GM21390 (cell line): ENCODE measurements around the gene ATR.
"Not testable (repeated sequence)": the region's sequence is repeated elsewhere in the genome, so short reads cannot be mapped to it uniquely, and the experiment has no call there.

ENCODE experiments used
- ATAC-seq: cut with Tn5 transposase; IDR thresholded peaks from one replicate; pipeline ENCODE4 v1.9.1; 2021; ENCODE audit not compliant: unreplicated experiment

The ATR gene

DNA sequence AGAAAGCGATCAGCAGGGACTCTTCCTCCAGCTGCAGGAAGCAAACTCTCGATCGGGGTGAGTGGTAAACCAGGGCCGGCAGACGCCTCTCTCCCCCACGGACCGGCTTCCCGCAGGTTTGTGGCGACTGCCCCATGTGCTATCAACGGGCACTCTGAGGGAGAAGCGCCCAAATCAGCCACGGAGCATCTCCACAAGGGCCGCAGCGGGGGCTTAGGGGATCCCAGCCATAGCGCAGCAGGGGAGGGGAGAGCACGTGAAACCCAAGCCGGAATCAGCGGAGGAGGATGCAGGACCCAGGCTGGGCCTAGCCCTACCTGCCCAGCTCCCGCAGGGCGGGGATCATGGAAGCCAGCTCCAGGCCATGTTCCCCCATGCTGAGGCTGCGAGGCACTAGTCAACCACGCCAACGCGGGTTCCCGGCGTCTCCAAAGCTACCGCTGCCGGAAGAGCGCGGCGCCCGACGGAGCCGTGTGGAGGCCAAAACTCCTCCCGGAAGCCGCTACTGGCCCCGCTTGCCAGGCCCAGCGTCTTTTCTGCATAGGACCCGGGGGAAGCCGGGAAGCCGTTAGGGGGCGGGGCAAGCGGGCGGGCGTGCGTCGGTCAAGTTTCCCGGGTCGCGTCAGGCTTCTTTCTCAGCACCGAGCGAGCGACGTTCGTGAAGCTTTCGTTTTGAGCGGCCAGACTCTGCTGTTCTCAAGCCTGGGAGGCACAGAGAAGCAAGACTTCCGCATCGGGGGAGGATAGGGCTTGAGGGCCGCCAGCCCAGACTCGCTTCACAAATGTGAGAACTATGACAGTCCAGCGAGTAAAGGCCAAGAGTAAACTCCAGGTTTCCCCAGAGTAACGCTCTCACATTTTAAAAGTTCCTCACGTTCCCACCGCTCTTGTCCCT is at the start of gene ATR:
Gene ATR (minus strand): TSS at position 405 of the 895 bp plus-strand sequence. CDS start 29 bp downstream, at position 376.
- ATAC-seq, result peak; percentile 97

DNA sequence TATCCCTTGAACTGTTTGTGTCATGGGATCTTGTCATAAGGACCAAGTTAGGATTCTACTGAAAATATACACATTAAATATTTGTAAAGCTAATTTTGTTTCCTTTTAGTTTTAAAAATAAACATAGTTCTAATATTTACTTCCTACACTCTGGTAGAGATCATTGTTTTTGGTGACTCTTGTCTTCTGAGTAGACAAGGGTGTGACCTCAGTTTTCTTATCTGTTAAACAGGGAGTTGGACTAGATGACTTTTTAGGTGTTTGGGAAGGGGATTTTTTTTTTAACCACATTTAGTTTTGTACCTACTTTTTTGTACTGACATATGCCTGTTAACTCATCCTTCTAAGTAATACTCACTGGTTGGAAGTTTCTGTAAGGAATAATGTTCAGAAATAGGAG is 48.4 kb upstream of the ATR start:
- no peak for ATAC-seq

GRCh38 chr3:142625153-142625440 is 46.6 kb upstream of the ATR start:
- ATAC-seq, result no peak

- no peak for ATAC-seq
Observed at GRCh38 chr3:142624341-142625152, 46.0 kb upstream of the ATR start.

DNA sequence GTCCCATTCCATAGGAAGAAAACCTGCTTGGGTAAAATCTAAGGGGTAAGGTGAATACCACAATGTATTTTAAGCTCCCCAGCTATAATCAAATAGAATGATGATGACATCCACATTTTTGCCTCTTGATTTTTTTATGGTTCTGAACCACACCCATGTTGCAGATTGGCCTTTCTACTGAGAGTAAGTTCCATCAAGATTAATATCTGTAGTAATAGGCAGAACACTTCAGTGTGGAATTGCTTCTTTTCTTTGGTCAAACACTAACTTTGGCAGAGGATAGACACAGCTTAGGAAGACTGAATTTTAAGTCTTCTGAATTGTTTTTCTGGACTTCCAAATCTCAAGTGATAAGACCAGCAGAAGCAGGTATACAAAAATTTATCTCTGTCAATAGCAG is 44.7 kb upstream of the ATR start:
- ATAC-seq, result no peak

DNA sequence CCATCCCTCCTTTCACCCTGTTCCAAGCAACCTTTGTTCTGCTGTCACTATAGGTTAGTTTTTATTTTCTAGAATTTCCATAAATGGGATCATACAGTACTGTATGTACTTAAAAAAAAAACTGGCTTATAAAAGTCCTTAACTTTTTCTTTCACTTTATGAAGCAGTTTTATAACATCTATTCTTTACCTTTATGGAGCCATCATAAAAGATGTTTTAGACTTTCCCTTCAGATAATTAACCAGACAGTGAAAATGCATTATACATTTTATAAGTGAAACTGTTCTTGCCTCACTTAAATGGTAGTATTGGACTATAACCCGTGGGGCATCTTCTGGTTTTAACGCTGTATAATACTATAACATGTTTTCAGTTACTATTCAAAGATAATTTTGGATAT is 43.9 kb upstream of the ATR start:
- no peak for ATAC-seq

GRCh38 chr3:142618917-142619461 is 40.5 kb upstream of the ATR start:
- no peak for ATAC-seq

GRCh38 chr3:142615171-142615570 is 36.6 kb upstream of the ATR start:
- ATAC-seq, result no peak

GRCh38 chr3:142614059-142614626 is 35.6 kb upstream of the ATR start:
- no peak for ATAC-seq

- no peak for ATAC-seq
Observed at GRCh38 chr3:142613491-142613890, 35.0 kb upstream of the ATR start.

GRCh38 chr3:142611206-142611605 is 32.7 kb upstream of the ATR start:
- no peak for ATAC-seq

DNA sequence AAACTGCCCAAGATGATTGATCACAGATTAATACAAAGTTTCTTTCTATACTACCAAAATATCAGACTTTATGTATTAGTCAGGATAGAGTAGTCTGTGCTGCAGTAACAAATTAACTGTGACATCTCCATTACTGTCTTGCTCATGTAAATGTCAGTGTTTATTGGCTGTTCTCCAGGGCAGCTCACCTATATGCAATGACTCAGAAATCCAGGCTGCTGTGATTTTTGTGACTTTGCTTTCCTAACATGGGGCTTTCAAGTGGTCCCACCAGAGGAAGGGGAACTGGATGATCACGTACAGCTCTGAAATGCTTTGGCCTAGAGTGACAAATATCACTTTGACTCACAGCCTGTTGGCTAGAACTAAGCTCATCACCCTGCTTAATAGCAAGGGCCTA is 30.6 kb upstream of the ATR start:
- ATAC-seq, result no peak

DNA sequence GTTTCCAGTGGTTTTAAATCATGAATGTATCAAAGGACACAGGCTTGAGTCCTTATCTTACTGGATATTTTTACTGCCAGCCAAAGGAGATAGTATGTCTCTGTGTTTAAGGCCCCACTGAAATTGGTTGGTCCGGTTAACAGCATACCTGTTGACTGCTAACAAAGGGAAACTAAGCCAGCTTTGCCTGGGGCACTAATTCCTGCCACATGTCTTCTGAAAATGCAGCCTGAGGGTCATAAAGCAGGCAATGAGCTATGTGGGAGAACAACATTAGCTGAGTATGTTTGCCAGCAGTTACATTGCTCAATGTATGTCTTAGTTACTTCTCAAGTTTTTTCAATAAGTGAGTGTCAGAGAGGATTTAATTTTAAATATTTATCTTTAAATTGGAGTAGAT is 30.1 kb upstream of the ATR start:
- no peak for ATAC-seq

DNA sequence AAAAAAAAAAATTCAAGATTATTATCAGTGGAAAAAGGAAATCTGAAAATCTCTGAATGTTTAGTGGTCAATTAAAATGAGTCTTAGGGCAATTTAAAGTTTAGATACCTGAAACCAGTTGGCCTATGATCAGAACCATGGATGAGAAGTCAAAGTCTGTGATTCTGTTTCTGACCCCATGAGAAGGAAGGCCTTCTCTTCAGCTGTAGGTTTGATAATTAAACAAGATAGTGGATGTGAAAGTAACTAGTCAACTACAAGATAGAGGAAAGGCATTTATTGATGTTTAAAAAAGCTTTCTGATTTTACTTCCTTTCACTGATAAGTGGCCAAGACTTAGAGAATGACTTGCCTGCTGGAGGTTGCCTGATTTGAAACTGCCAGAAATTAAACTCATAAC is 26.4 kb upstream of the ATR start:
- no peak for ATAC-seq

DNA sequence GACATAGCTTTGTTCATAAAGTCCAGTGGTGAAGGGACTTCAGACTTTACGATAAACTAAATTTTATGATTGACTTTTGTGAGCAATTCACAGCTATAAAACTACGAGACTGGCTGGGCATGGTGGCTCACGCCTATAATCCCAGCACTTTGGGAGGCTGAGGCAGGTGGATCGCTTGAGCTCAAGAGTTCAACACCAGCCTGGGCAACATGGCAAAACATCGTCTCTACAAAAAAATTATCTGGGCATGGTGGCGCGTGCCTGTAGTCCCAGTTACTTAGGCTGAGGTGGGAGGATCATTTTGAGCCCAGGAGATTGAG is 24.8 kb upstream of the ATR start:
- not testable (repeated sequence) for ATAC-seq

GRCh38 chr3:142602619-142603385 is 24.3 kb upstream of the ATR start:
- ATAC-seq, result no peak

- ATAC-seq, result no peak
Observed at GRCh38 chr3:142601713-142602112, 23.2 kb upstream of the ATR start.

GRCh38 chr3:142597906-142598305 is 19.4 kb upstream of the ATR start:
- no peak for ATAC-seq

DNA sequence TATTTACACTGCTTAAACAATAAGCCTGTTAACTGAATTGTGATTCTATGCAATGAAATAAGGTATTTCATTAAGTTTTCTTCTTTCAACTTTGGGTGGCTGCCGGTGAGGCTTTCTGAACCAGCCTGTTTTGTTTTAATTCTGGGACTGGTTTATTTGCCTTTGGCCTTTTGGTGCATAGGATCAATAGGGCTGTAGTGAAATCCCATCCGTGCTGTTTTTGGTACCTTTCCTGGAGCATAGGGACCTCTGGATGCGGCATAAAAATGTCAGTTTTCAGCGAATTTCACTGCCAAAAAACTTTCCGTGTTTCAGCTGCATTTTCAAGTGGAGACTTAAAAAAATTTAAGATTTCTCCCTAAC is 18.2 kb upstream of the ATR start:
- ATAC-seq, result no peak

DNA sequence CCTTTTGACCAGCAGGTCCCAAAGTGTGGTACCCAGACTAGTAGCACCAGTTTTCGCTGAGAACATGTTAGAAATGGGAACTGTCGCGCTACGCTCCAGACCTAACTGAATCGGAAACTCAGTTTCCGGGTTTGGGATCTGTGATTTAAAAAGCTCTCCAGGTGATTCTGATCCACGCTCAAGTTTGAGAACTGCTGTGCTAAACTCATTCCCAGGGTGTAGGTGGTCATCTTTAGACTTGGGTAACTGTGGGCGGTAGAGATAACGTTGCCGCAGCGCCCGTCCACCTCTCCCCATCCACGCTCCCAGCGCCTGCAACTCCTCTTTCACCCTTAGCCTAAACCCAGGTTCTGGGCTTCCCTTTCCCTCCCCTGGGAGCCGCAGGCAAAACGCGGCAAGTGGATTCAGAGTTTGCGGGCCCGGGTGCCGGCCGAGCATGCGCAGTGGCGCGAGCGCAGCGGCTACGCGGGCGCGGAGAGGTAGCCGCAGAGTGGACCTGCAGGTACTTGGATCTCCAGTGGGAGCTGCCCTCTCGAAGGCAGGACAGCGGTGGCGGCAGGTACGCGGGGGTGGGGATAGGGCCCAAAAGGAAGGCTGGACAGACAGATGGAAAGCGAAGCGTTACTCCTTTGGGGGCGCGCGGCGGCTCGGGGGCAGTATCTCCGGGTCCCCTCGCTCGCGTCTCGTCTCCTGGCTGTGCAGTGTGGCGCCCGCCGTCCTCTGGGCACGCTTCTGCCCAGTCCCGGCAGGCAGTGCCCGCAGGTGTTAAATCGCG is 17.6 kb upstream of the ATR start, which contains the start of gene PLS1:
Gene PLS1 (plus strand): TSS at position 443 of the 775 bp plus-strand sequence. CDS start 67,845 bp downstream, outside the sequence.
- ATAC-seq, result peak; percentile 86
